Peyer's patch (tissue), 4 donors: ENCODE results near the gene PLXDC1. TPM values are rescaled to one million over a fixed set of nuclear protein-coding genes. Genes with fewer than 3 reads are reported as not detected.

ENCODE experiments used
- DNase-seq, 3 donors: peaks; one replicate each; pipeline ENCODE4 v3.0.0-alpha.2; 2017 to 2019
- H3K27ac ChIP-seq, 4 donors: fragments of 200-600 bp; sonication (generic); one replicate each; pipeline ENCODE4 v1.5.1; 2016 to 2019
- H3K27me3 ChIP-seq, 2 donors: fragments of 200-600 bp; sonication (generic); one replicate each; pipeline ENCODE4 v1.5.1; 2019
- H3K36me3 ChIP-seq, 3 donors: fragments of 200-600 bp; sonication (generic); one replicate each; pipeline ENCODE4 v1.5.1; 2016 to 2019
- H3K4me1 ChIP-seq, 4 donors: fragments of 200-600 bp; sonication (generic); one replicate each; pipeline ENCODE4 v1.5.1; 2016 to 2019
- H3K4me3 ChIP-seq, 4 donors: fragments of 200-600 bp; sonication (generic); 1 replicate in 3 of 4; 2 replicates in 1 of 4; pipeline ENCODE4 v1.5.1; 2016 to 2019; ENCODE audit warnings: mild to moderate bottlenecking in 1 of 4
- H3K9me3 ChIP-seq, 4 donors: fragments of 200-600 bp; sonication (generic); one replicate each; pipeline ENCODE4 v1.5.1; 2016 to 2019; ENCODE audit warnings: mild to moderate bottlenecking in 1 of 4
- POLR2A ChIP-seq, 2 donors: fragments of 450-650 bp; IDR thresholded peaks; one replicate each; pipeline ENCODE4 v1.5.1; 2017; ENCODE audit warnings: antibody characterized with exemption in 2 of 2, mild to moderate bottlenecking in 2 of 2, moderate library complexity in 2 of 2
- small RNA-seq, 2 donors: library from RNA; depleted of rRNA; stranded (forward); fragments of <200 nt; gene quantifications; one replicate each; pipeline ENCODE3, GENCODE V24; 2016
- total RNA-seq, 4 donors: library from RNA; depleted of rRNA; stranded (reverse); fragments of >200 nt; gene quantifications; one replicate each; pipeline ENCODE4 v1.1.0, GENCODE V29; 2016
- TF ChIP-seq, protein P1 (sequence below), 6 experiments: fragments of 450-650 bp in 4 of 6; fragments of 200-600 bp in 2 of 6; sonication (generic) in 1 of 6; IDR thresholded peaks; one replicate each; pipeline ENCODE4 v1.5.1; 2017 to 2019; ENCODE audit warnings: antibody characterized with exemption in 6 of 6, mild to moderate bottlenecking in 3 of 6, moderate library complexity in 1 of 6

PLXDC1 gene
- total RNA-seq, 4 donors from 2014 or later, result 14.5 to 34.7 (median 18.2) TPM

DNA sequence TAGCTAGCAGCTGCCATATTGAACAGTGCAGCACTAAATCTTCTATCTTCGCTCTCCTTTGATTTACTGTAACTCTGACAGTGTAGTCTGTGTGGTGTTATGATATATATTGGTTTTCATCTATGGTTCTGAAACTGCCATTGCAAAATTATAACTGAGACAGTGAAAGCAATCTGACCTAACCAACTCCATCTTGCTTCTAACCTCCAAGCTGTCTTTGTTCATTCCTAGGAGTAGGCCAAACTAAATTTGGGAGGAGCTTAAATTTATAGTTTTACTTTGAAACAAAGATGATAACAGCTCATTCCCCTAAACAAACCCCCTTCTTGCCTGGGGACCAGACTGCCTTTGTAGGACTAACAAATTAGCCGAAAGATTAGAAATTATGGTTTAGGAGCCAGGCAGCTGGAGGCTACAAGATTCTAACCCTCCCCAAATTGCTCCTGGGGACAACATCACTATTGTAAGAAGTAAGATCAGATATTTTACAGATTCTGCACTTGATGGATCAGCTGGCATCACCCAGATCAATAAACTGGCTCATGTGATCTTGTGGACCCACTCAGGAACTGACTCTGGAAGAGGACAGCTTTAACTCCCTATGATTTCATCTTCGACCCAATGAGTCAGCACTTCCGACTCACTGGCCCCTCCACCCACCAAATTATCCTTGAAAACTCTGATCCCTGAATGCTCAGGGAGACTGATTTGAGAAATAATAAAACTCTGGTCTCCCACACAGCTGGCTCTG, 137.2 kb downstream of the PLXDC1 start:
- TF ChIP-seq, protein P1, sequence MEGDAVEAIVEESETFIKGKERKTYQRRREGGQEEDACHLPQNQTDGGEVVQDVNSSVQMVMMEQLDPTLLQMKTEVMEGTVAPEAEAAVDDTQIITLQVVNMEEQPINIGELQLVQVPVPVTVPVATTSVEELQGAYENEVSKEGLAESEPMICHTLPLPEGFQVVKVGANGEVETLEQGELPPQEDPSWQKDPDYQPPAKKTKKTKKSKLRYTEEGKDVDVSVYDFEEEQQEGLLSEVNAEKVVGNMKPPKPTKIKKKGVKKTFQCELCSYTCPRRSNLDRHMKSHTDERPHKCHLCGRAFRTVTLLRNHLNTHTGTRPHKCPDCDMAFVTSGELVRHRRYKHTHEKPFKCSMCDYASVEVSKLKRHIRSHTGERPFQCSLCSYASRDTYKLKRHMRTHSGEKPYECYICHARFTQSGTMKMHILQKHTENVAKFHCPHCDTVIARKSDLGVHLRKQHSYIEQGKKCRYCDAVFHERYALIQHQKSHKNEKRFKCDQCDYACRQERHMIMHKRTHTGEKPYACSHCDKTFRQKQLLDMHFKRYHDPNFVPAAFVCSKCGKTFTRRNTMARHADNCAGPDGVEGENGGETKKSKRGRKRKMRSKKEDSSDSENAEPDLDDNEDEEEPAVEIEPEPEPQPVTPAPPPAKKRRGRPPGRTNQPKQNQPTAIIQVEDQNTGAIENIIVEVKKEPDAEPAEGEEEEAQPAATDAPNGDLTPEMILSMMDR (IDR thresholded peaks at IDR 0.05), result no peak
- no peak for TF ChIP-seq POLR2A (IDR thresholded peaks at IDR 0.05)
- no peaks in the 10 kb centered on the region for H3K36me3 ChIP-seq
- H3K4me3 ChIP-seq, result no peak overlapping the region
- DNase-seq, result no peak
- no peaks in the 10 kb centered on the region for H3K27me3 ChIP-seq
- H3K27ac ChIP-seq, result no peak overlapping the region
- no peaks in the 10 kb centered on the region for H3K9me3 ChIP-seq
- peaks cover 0 to 5% (median 0%) of the 10 kb centered on the region in 4 donors for H3K4me1 ChIP-seq

Small RNA genes lying within 50 kb of the gene (small RNA-seq; reads per million reads assigned to genes)
- gene AC091178.1, result 0 reads per million in 2 donors

Other genes with a start within 250 kb of the PLXDC1 start
- gene FBXO47, start 184.2 kb downstream of the PLXDC1 start, total RNA-seq, result not detected
- gene ARL5C, start 14.5 kb upstream of the PLXDC1 start, total RNA-seq, result not detected
- 1 to 10 TPM; 2.5 to 5.0 (median 2.8) TPM for gene CACNB1, start 46.0 kb upstream of the PLXDC1 start, total RNA-seq
- 1,000 to 10,000 TPM in 3 of 4 donors, 100 to 1,000 TPM in 1; 932 to 2,029 (median 1,420) TPM for gene RPL19, start 48.6 kb upstream of the PLXDC1 start, total RNA-seq
- under 1 TPM in 2 of 4 donors, not detected in 2; 0.27 to 0.66 TPM for gene STAC2, start 74.3 kb upstream of the PLXDC1 start, total RNA-seq
- 10 to 100 TPM; 20.5 to 34.7 (median 26.6) TPM for gene FBXL20, start 250.0 kb upstream of the PLXDC1 start, total RNA-seq